Measurements from ENCODE around the gene ITGA2.

ITGA2 gene

GRCh38 chr5:53091289-53091688 is 102.1 kb downstream of the ITGA2 start:
- TF ChIP-seq CTCF (IDR thresholded peaks at IDR 0.05), result no peak

GRCh38 chr5:53092242-53092641 is 103.1 kb downstream of the ITGA2 start:
- TF ChIP-seq CTCF (IDR thresholded peaks at IDR 0.05), result no peak

GRCh38 chr5:53095217-53095616 is 106.1 kb downstream of the ITGA2 start:
- no peak for TF ChIP-seq CTCF (IDR thresholded peaks at IDR 0.05)

- peak; percentile 86 for TF ChIP-seq CTCF (IDR thresholded peaks at IDR 0.05)
Measured at GRCh38 chr5:53095931-53096525, 106.9 kb downstream of the ITGA2 start.

- TF ChIP-seq CTCF (IDR thresholded peaks at IDR 0.05), result no peak
Measured at GRCh38 chr5:53099546-53099945, 110.4 kb downstream of the ITGA2 start.

- no peak for TF ChIP-seq CTCF (IDR thresholded peaks at IDR 0.05)
Measured at GRCh38 chr5:53100606-53101005, 111.5 kb downstream of the ITGA2 start.

GRCh38 chr5:53105611-53106300 is 116.6 kb downstream of the ITGA2 start:
- TF ChIP-seq CTCF (IDR thresholded peaks at IDR 0.05), result no peak
